B cell (primary cell): ENCODE data around the gene RGS7. TPM values are rescaled to one million over a fixed set of nuclear protein-coding genes. Genes with fewer than 3 reads are reported as not detected.
"Not testable (repeated sequence)": the region's sequence is repeated elsewhere in the genome, so short reads cannot be mapped to it uniquely, and the experiment has no call there.

ENCODE experiments used
- ATAC-seq: fragments of 200-7000 bp; cut with Tn5 transposase; one replicate; pipeline ENCODE4 v1.10.0; 2021; ENCODE audit warnings: low read depth, mild to moderate bottlenecking, moderate number of reproducible peaks, moderate library complexity
- CTCF ChIA-PET: fragments of 350-600 bp; sonication (Branson Sonifier 250); formaldehyde crosslinking; loops from one replicate; lab custom pipeline; 2021; ENCODE audit warnings: antibody characterized with exemption, inconsistent platforms; lab: Charles Lee
- POLR2A ChIA-PET: fragments of 350-600 bp; sonication (Branson Sonifier 250); formaldehyde crosslinking; loops from one replicate; lab custom pipeline; 2021; ENCODE audit warnings: antibody characterized with exemption; lab: Charles Lee
- DNase-seq: peaks from one replicate; pipeline ENCODE4 v3.0.0; 2013
- H2AFZ ChIP-seq: 2 replicates; pipeline ENCODE4 v1.6.1; 2012; ENCODE audit warnings: mild to moderate bottlenecking, low read depth, low read length; ENCODE audit not compliant: insufficient read depth, poor library complexity, severe bottlenecking
- H3K27ac ChIP-seq, 2 donors: 1 replicate in 1 of 2; 2 replicates in 1 of 2; pipeline ENCODE4 v1.5.1; 2012 to 2013; ENCODE audit warnings: low read length in 2 of 2, mild to moderate bottlenecking in 2 of 2, moderate library complexity in 1 of 2
- H3K27me3 ChIP-seq, 4 experiments: fragments of 200-600 bp in 1 of 4; sonication (generic) in 1 of 4; replicated peaks in 1 of 4; 1 replicate in 2 of 4; 2 replicates in 2 of 4; pipeline versions ENCODE4 v1.6.1 to v1.7.0; 2013 to 2016; ENCODE audit warnings: low read length in 3 of 4, mild to moderate bottlenecking in 2 of 4, mixed read lengths in 1 of 4, moderate library complexity in 1 of 4; ENCODE audit not compliant: insufficient read depth in 4 of 4, control insufficient read depth in 3 of 4; ENCODE audit errors: control extremely low read depth in 1 of 4
- H3K36me3 ChIP-seq, 2 experiments: replicated peaks in 1 of 2; 1 replicate in 1 of 2; 2 replicates in 1 of 2; pipeline versions ENCODE4 v1.6.1 to v1.7.1; 2013; ENCODE audit warnings: low read length in 1 of 2; ENCODE audit not compliant: insufficient read depth in 2 of 2, control insufficient read depth in 1 of 2; ENCODE audit errors: control extremely low read depth in 1 of 2, extremely low read depth in 1 of 2
- H3K4me1 ChIP-seq, 2 donors: fragments of 200-600 bp in 1 of 2; sonication (generic) in 1 of 2; 1 replicate in 1 of 2; 2 replicates in 1 of 2; pipeline versions ENCODE4 v1.5.1 to v1.6.1; 2013 to 2017; ENCODE audit warnings: low read length in 2 of 2; ENCODE audit not compliant: control insufficient read depth in 2 of 2, insufficient read depth in 2 of 2
- H3K4me2 ChIP-seq: replicated peaks from 2 replicates; pipeline ENCODE3; 2012; ENCODE audit warnings: mild to moderate bottlenecking, low read depth, low read length; ENCODE audit not compliant: poor library complexity, severe bottlenecking
- H3K4me3 ChIP-seq, 5 experiments: fragments of 200-600 bp in 1 of 5; sonication (generic) in 1 of 5; 1 replicate in 3 of 5; 2 replicates in 2 of 5; pipeline versions ENCODE4 v1.5.1 to v1.7.0; 2011 to 2016; ENCODE audit warnings: low read length in 4 of 5, mild to moderate bottlenecking in 4 of 5, low read depth in 2 of 5, control low read depth in 1 of 5, moderate library complexity in 1 of 5; ENCODE audit not compliant: insufficient read depth in 1 of 5; ENCODE audit errors: control extremely low read depth in 1 of 5, extremely low read depth in 1 of 5
- H3K79me2 ChIP-seq: fragments of 200-600 bp; sonication (generic); one replicate; pipeline ENCODE4 v1.6.0; 2016; ENCODE audit warnings: low read length; ENCODE audit not compliant: control insufficient read depth, insufficient read depth
- H3K9ac ChIP-seq: fragments of 200-600 bp; sonication (generic); 2 replicates; pipeline ENCODE4 v1.6.1; 2017; ENCODE audit warnings: mild to moderate bottlenecking, low read length, moderate library complexity
- H3K9me3 ChIP-seq, 3 donors: one replicate each; pipeline versions ENCODE4 v1.6.1 to v1.7.1; 2013; ENCODE audit warnings: low read length in 2 of 3; ENCODE audit not compliant: control insufficient read depth in 2 of 3, insufficient read depth in 1 of 3; ENCODE audit errors: control extremely low read depth in 1 of 3
- H4K20me1 ChIP-seq: 2 replicates; pipeline ENCODE4 v1.6.0; 2012; ENCODE audit warnings: mild to moderate bottlenecking, low read length; ENCODE audit not compliant: insufficient read depth, control insufficient read depth, poor library complexity, severe bottlenecking
- H3K27ac Mint-ChIP-seq: one replicate; pipeline ENCODE4 v1.8.0; 2021; ENCODE audit warnings: mixed read lengths
- H3K27me3 Mint-ChIP-seq: one replicate; pipeline ENCODE4 v1.8.0; 2021; ENCODE audit warnings: mixed read lengths
- H3K4me1 Mint-ChIP-seq: one replicate; pipeline ENCODE4 v1.8.0; 2021; ENCODE audit warnings: mixed read lengths
- H3K4me3 Mint-ChIP-seq: one replicate; pipeline ENCODE4 v1.8.0; 2021; ENCODE audit warnings: mixed read lengths
- H3K9me3 Mint-ChIP-seq: one replicate; pipeline ENCODE4 v1.8.0; 2022; ENCODE audit warnings: mixed read lengths; ENCODE audit not compliant: insufficient read depth
- EZH2 ChIP-seq: IDR thresholded peaks from 2 replicates; pipeline ENCODE4 v1.6.1; 2012; ENCODE audit warnings: borderline replicate concordance, low read depth, mild to moderate bottlenecking, moderate library complexity, low read length; ENCODE audit not compliant: insufficient read depth, poor library complexity, severe bottlenecking
- WGBS: methylation state at CpG from one replicate; pipeline ENCODE4 v1.1.5; 2013; ENCODE audit warnings: missing lambda C conversion rate; ENCODE audit not compliant: insufficient coverage; 5-methylcytosine and 5-hydroxymethylcytosine counted together
- intact Hi-C: fragments of 100-400 bp; cut with micrococcal nuclease; formaldehyde crosslinking; loops from one replicate; pipeline ENCODE4 v1.10.0; 2022
- polyA plus RNA-seq: library from polyadenylated mRNA; depleted of rRNA; stranded (reverse); fragments of >200 nt; gene quantifications from 2 replicates; pipeline ENCODE4 v1.2.3, GENCODE V29; 2012
- total RNA-seq, 2 donors: library from RNA; stranded (reverse); fragments of 120-200 nt in 1 of 2; gene quantifications; 1 replicate in 1 of 2; 2 replicates in 1 of 2; pipeline versions ENCODE4 v1.2.3 to v1.2.4, GENCODE V29; 2013 to 2022
- TF ChIP-seq, protein P1 (sequence below): fragments of 200-600 bp; IDR thresholded peaks from one replicate; pipeline ENCODE4 v1.8.0; 2022; ENCODE audit warnings: antibody characterized with exemption, mild to moderate bottlenecking

The RGS7 gene
- total and polyA plus RNA-seq, 2 donors (not counting 1 experiment from before 2014, with no cell fraction given): 0.15 to 1.8 TPM

- H3K27me3 Mint-ChIP-seq: no peaks in the 10 kb centered on the region
- Histone ChIP-seq H2AFZ (no peak overlapping the region), H4K20me1 (no peaks in the 10 kb centered on the region), H3K9ac (no peak overlapping the region), H3K27me3 (no peaks in the 10 kb centered on the region), H3K27ac (no peak overlapping the region), H3K4me1 (no peaks in the 10 kb centered on the region), H3K36me3 (no peaks in the 10 kb centered on the region), H3K4me3 (no peak overlapping the region), H3K4me2 (no peak overlapping the region), H3K79me2 (no peaks in the 10 kb centered on the region), H3K9me3 (peaks cover 0 to 4% (median 1%) of the 10 kb centered on the region in 3 donors)
- H3K4me1 Mint-ChIP-seq: no peaks in the 10 kb centered on the region
- WGBS: no CpG with 5 or more reads among the region's 2 CpGs
- ChIA-PET CTCF (no interaction called here), POLR2A (no interaction called here)
- no peak overlapping the region for H3K4me3 Mint-ChIP-seq
- no peak for DNase-seq
- ATAC-seq: no peak
- TF ChIP-seq EZH2: no peak
- TF ChIP-seq, protein P1, sequence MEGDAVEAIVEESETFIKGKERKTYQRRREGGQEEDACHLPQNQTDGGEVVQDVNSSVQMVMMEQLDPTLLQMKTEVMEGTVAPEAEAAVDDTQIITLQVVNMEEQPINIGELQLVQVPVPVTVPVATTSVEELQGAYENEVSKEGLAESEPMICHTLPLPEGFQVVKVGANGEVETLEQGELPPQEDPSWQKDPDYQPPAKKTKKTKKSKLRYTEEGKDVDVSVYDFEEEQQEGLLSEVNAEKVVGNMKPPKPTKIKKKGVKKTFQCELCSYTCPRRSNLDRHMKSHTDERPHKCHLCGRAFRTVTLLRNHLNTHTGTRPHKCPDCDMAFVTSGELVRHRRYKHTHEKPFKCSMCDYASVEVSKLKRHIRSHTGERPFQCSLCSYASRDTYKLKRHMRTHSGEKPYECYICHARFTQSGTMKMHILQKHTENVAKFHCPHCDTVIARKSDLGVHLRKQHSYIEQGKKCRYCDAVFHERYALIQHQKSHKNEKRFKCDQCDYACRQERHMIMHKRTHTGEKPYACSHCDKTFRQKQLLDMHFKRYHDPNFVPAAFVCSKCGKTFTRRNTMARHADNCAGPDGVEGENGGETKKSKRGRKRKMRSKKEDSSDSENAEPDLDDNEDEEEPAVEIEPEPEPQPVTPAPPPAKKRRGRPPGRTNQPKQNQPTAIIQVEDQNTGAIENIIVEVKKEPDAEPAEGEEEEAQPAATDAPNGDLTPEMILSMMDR: no peak
- H3K27ac Mint-ChIP-seq: no peak overlapping the region
- intact Hi-C loops: no loop called here
- H3K9me3 Mint-ChIP-seq: peaks cover 8% of the 10 kb centered on the region
Observed at GRCh38 chr1:241299347-241299746, 57.7 kb downstream of the RGS7 start.

DNA sequence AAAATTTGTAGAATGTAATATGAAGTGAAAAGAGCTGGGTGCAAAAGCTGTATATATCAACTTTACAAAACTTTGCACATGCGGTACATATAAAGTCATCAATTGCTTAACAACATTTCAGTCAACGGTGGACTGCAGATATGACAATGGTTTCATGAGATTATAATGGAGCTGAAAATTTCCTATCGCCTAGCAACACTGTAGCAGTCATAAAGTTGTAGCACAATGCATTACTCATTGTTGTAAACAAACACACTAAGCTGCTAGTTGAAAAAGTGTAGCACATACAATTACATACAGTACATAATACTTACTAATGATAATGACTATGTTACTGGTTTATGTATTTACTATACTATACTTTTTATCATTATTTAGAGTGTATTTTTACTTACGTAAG is 64.0 kb downstream of the RGS7 start:
- no peaks in the 10 kb centered on the region for H3K79me2 ChIP-seq
- H3K4me3 ChIP-seq: no peak overlapping the region
- ChIA-PET POLR2A (no interaction called here), CTCF (interaction anchor here (1.1 kb wide), 1 partner anchor 19 kb away, joined by 3 read pairs; no protein-coding TSS in a partner anchor)
- H2AFZ ChIP-seq: no peak overlapping the region
- H3K4me1 ChIP-seq: no peaks in the 10 kb centered on the region
- WGBS: no CpG with 5 or more reads among the region's 4 CpGs
- no peak overlapping the region for H3K9ac ChIP-seq
- TF ChIP-seq, protein P1: no peak
- TF ChIP-seq EZH2: no peak
- H4K20me1 ChIP-seq: no peaks in the 10 kb centered on the region
- no peak overlapping the region for H3K4me2 ChIP-seq
- Mint-ChIP-seq H3K27ac (no peak overlapping the region), H3K4me3 (no peak overlapping the region), H3K4me1 (no peaks in the 10 kb centered on the region), H3K27me3 (no peaks in the 10 kb centered on the region), H3K9me3 (no peaks in the 10 kb centered on the region)
- no peak for DNase-seq
- no peak for ATAC-seq
- no peaks in the 10 kb centered on the region for H3K27me3 ChIP-seq
- H3K9me3 ChIP-seq: no peaks in the 10 kb centered on the region
- no peak overlapping the region for H3K27ac ChIP-seq
- intact Hi-C loops: no loop called here
- H3K36me3 ChIP-seq: no peaks in the 10 kb centered on the region

GRCh38 chr1:241291548-241291947 is 65.5 kb downstream of the RGS7 start:
- intact Hi-C loops, CTCF ChIA-PET, H4K20me1 ChIP-seq, H3K27ac ChIP-seq, H2AFZ ChIP-seq, H3K79me2 ChIP-seq, POLR2A ChIA-PET, H3K4me3 Mint-ChIP-seq, DNase-seq, H3K4me3 ChIP-seq, H3K9ac ChIP-seq, H3K27me3 ChIP-seq, H3K36me3 ChIP-seq, H3K9me3 ChIP-seq, H3K4me1 Mint-ChIP-seq, H3K27me3 Mint-ChIP-seq, H3K4me2 ChIP-seq, H3K27ac Mint-ChIP-seq, H3K4me1 ChIP-seq, H3K9me3 Mint-ChIP-seq, ATAC-seq: not testable (repeated sequence)
- WGBS: 88% methylated on average over 8 of the region's 8 CpGs
